Activated CD4-positive, alpha-beta T cell treated with anti-CD3 and anti-CD28 coated beads, Interleukin-2, amount 50 U/mL, for 24 hours (primary cell): ENCODE measurements around the gene TLE3.

Source experiments
- DNase-seq, 2 donors: peaks; one replicate each; pipeline ENCODE4 v3.0.0-alpha.2; 2020; ENCODE audit warnings: low read depth in 1 of 2, low spot score in 1 of 2

Gene TLE3

GRCh38 chr15:70008697-70009290 lies 88.9 kb downstream of the TLE3 start:
- DNase-seq = no peak

DNA sequence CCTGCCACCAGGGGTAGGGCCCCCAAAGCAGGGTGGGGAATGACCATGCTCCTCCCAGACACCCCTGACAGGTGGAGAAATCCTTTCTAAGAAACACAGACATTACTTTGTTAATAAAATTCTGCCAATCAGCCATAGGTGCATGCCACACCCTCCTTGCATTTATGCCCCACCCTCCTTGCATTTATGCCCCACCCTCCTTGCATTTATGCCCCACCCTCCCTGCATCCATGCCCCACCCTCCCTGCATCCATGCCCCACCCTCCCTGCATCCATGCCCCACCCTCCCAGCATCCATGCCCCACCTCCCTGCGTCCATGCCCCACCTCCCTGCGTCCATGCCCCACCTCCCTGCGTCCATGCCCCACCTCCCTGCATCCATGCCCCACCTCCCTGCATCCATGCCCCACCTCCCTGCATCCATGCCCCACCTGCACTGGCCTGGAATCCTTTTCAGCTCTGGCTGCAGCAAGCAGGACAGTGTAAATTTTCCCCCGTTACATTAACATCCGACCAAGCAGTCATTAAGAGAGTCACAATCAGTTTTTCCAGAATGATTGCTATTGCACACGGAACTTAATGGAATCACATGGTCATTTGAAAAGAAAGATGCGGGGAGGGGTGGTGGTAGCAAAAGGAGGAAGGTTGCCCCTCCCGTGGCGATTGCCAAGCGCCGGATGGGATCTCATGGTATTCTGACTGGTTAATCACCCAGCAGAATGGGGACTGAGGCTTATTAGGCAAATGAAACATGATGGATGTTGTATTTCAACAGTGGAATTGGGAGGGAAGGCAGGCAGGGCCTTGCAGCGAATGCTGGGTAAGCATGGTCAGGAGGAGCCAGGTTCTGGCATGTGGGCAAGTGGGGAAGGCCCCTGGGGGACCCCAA lies 91.2 kb downstream of the TLE3 start:
- no peak for DNase-seq

GRCh38 chr15:70004826-70005225 lies 92.9 kb downstream of the TLE3 start:
- no peak for DNase-seq

GRCh38 chr15:70002897-70003296 lies 94.8 kb downstream of the TLE3 start:
- no peak for DNase-seq

DNA sequence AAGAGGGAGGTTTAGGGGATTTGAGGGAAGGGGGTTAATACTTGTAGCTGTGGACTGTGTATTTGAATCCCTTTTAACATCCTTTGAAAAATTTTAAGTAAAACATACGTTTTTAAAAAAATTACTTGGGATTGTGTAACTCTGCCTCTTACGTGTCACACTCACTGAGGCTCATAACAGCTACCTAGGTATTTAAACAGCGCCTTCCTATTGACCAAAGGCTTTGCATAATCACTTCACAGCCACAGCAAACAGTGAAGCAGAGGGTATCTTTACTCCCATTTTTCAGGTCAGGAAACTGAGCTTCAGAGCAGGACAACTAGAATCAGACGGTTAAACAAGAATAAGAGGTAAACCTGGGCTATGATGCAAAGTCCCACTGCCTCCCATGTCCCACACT lies 95.9 kb downstream of the TLE3 start:
- no peak for DNase-seq

GRCh38 chr15:69999392-70000085 lies 98.2 kb downstream of the TLE3 start:
- DNase-seq = no peak

GRCh38 chr15:69998541-69999391 lies 99.0 kb downstream of the TLE3 start:
- DNase-seq = no peak

DNA sequence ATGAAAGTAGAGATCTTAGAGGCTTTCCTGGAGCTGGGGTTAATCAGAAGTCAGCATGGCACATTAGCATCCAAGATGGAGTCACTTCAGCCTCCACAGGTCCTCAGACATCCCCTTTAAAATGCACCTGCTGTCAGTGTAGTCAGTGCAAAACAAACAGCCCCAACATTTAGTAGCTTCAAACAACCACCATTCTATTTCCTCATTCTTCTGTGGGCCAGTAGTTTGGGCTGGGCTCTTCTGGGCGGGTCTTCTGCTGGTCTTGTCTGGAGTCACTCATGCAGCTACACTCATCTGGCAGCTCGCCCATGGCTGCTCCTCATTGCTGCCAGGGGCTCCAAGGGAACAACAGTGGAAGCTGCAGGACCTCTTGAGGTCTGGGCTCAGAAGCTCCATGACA lies 99.9 kb downstream of the TLE3 start:
- no peak for DNase-seq
